Thymus (tissue), 11 donors: ENCODE results near the gene USP54. TPM values are rescaled to one million over a fixed set of nuclear protein-coding genes. Genes with fewer than 3 reads are reported as not detected.

Experiments
- DNase-seq, 9 donors: peaks; one replicate each; pipeline ENCODE4 v3.0.0-alpha.2; 2013; ENCODE audit warnings: low spot score in 9 of 9, low read depth in 6 of 9, missing footprints in 1 of 9
- H3K27ac ChIP-seq, 2 donors: one replicate each; pipeline ENCODE4 v1.5.1; 2013; ENCODE audit warnings: control low read depth in 1 of 2, low read depth in 1 of 2, low read length in 1 of 2, mild to moderate bottlenecking in 1 of 2, moderate library complexity in 1 of 2
- H3K27me3 ChIP-seq, 2 donors: one replicate each; pipeline ENCODE4 v1.5.1; 2013; ENCODE audit warnings: low read length in 1 of 2; ENCODE audit not compliant: control insufficient read depth in 2 of 2, insufficient read depth in 1 of 2
- H3K36me3 ChIP-seq, 2 donors: one replicate each; pipeline ENCODE4 v1.5.1; 2013; ENCODE audit warnings: low read length in 1 of 2, mild to moderate bottlenecking in 1 of 2, moderate library complexity in 1 of 2; ENCODE audit not compliant: control insufficient read depth in 2 of 2, insufficient read depth in 2 of 2
- H3K4me1 ChIP-seq, 2 donors: one replicate each; pipeline ENCODE4 v1.5.1; 2013; ENCODE audit warnings: low read length in 2 of 2; ENCODE audit not compliant: control insufficient read depth in 2 of 2, insufficient read depth in 2 of 2
- H3K4me3 ChIP-seq, 2 donors: one replicate each; pipeline ENCODE4 v1.5.1; 2013; ENCODE audit warnings: low read length in 2 of 2, control low read depth in 1 of 2, mild to moderate bottlenecking in 1 of 2
- H3K9me3 ChIP-seq, 2 donors: one replicate each; pipeline ENCODE4 v1.5.1; 2013; ENCODE audit warnings: low read length in 1 of 2, mild to moderate bottlenecking in 1 of 2; ENCODE audit not compliant: control insufficient read depth in 2 of 2, insufficient read depth in 1 of 2
- WGBS: extraction: QIAGEN DNeasy Blood & Tissue Kit; methylation state at CpG from one replicate; pipeline ENCODE4 v1.1.7; 2013; 5-methylcytosine and 5-hydroxymethylcytosine counted together
- polyA plus RNA-seq: library from polyadenylated mRNA; stranded (reverse); fragments of 200-250 nt; gene quantifications from one replicate; pipeline ENCODE4 v1.2.3, GENCODE V29; 2013
- total RNA-seq: library from RNA; stranded (reverse); fragments of 120-200 nt; gene quantifications from one replicate; pipeline ENCODE4 v1.2.4, GENCODE V29; 2013
- donor health status: healthy.

The USP54 gene
- total and polyA plus RNA-seq, 2 donors = 8.2 to 10.4 TPM

- H3K4me1 ChIP-seq = peaks cover 10 to 12% of the 10 kb centered on the region in 2 donors
- H3K27me3 ChIP-seq = no peaks in the 10 kb centered on the region
- peak overlapping the region; percentile 94 to 97 for H3K27ac ChIP-seq
- DNase-seq = peak; percentile 41 to 85 (median 68)
- H3K36me3 ChIP-seq = peaks cover 0 to 4% of the 10 kb centered on the region in 2 donors
- H3K9me3 ChIP-seq = no peaks in the 10 kb centered on the region
- WGBS = under 1% methylated on average over 55 of the region's 55 CpGs
- peak overlapping the region; percentile 88 to 98 for H3K4me3 ChIP-seq
Observed at GRCh38 chr10:73495226-73495883, 95.8 kb downstream of the USP54 start.

- no peaks in the 10 kb centered on the region for H3K9me3 ChIP-seq
- H3K4me1 ChIP-seq = peaks cover 10 to 12% of the 10 kb centered on the region in 2 donors
- peak overlapping the region; percentile 94 to 97 for H3K27ac ChIP-seq
- peak in 3 of 9 donors; percentile 2 to 22 (median 5) for DNase-seq
- no peaks in the 10 kb centered on the region for H3K27me3 ChIP-seq
- peak overlapping the region; percentile 88 to 98 for H3K4me3 ChIP-seq
- peaks cover 0 to 4% of the 10 kb centered on the region in 2 donors for H3K36me3 ChIP-seq
- WGBS = 2% methylated on average over 2 of the region's 2 CpGs
Observed at GRCh38 chr10:73494877-73495225, 96.3 kb downstream of the USP54 start.

GRCh38 chr10:73494213-73494612 lies 96.9 kb downstream of the USP54 start:
- DNase-seq = no peak
- Histone ChIP-seq H3K9me3 (no peaks in the 10 kb centered on the region), H3K4me3 (no peak overlapping the region), H3K27me3 (no peaks in the 10 kb centered on the region), H3K36me3 (peaks cover 0 to 4% of the 10 kb centered on the region in 2 donors), H3K4me1 (peaks cover 10 to 12% of the 10 kb centered on the region in 2 donors), H3K27ac (no peak overlapping the region)
- 98% methylated on average over 15 of the region's 15 CpGs for WGBS

GRCh38 chr10:73493781-73494180 lies 97.4 kb downstream of the USP54 start:
- H3K36me3 ChIP-seq = peaks cover 0 to 3% of the 10 kb centered on the region in 2 donors
- no peak for DNase-seq
- no peak overlapping the region for H3K27ac ChIP-seq
- peaks cover 10 to 12% of the 10 kb centered on the region in 2 donors for H3K4me1 ChIP-seq
- WGBS = 92% methylated on average over 2 of the region's 2 CpGs
- H3K4me3 ChIP-seq = no peak overlapping the region
- no peaks in the 10 kb centered on the region for H3K27me3 ChIP-seq
- H3K9me3 ChIP-seq = no peaks in the 10 kb centered on the region

GRCh38 chr10:73486601-73487000 lies 104.5 kb downstream of the USP54 start:
- Histone ChIP-seq H3K27me3 (no peaks in the 10 kb centered on the region), H3K27ac (no peak overlapping the region), H3K4me3 (no peak overlapping the region), H3K9me3 (no peaks in the 10 kb centered on the region), H3K4me1 (no peaks in the 10 kb centered on the region), H3K36me3 (peaks cover 3 to 12% of the 10 kb centered on the region in 2 donors)
- no peak for DNase-seq
- WGBS = over 99% methylated on average over 4 of the region's 4 CpGs

- H3K27me3 ChIP-seq = no peaks in the 10 kb centered on the region
- peaks cover 3 to 12% of the 10 kb centered on the region in 2 donors for H3K36me3 ChIP-seq
- no peaks in the 10 kb centered on the region for H3K4me1 ChIP-seq
- H3K27ac ChIP-seq = no peak overlapping the region
- 95% methylated on average over 1 of the region's 1 CpG for WGBS
- no peak overlapping the region for H3K4me3 ChIP-seq
- no peak for DNase-seq
- H3K9me3 ChIP-seq = no peaks in the 10 kb centered on the region
Observed at GRCh38 chr10:73485320-73485719, 105.8 kb downstream of the USP54 start.

GRCh38 chr10:73480158-73480557 lies 111.0 kb downstream of the USP54 start:
- no peaks in the 10 kb centered on the region for H3K4me1 ChIP-seq
- H3K27me3 ChIP-seq = no peaks in the 10 kb centered on the region
- H3K27ac ChIP-seq = no peak overlapping the region
- no peak for DNase-seq
- H3K4me3 ChIP-seq = no peak overlapping the region
- H3K36me3 ChIP-seq = peaks cover 11 to 35% of the 10 kb centered on the region in 2 donors
- WGBS = 98% methylated on average over 7 of the region's 7 CpGs
- H3K9me3 ChIP-seq = no peaks in the 10 kb centered on the region

- peaks cover 14 to 41% of the 10 kb centered on the region in 2 donors for H3K36me3 ChIP-seq
- no peaks in the 10 kb centered on the region for H3K9me3 ChIP-seq
- WGBS = 89% methylated on average over 3 of the region's 3 CpGs
- H3K27ac ChIP-seq = no peak overlapping the region
- no peaks in the 10 kb centered on the region for H3K27me3 ChIP-seq
- H3K4me3 ChIP-seq = no peak overlapping the region
- DNase-seq = no peak
- H3K4me1 ChIP-seq = no peaks in the 10 kb centered on the region
Observed at GRCh38 chr10:73478636-73479035, 112.5 kb downstream of the USP54 start.

- no peaks in the 10 kb centered on the region for H3K27me3 ChIP-seq
Observed at GRCh38 chr10:73471226-73471625, 119.9 kb downstream of the USP54 start.

More at GRCh38 chr10:73471226-73471625, 119.9 kb downstream of the USP54 start:
- H3K36me3 ChIP-seq = peaks cover 16 to 67% of the 10 kb centered on the region in 2 donors
- WGBS = 97% methylated on average over 3 of the region's 3 CpGs
- no peak overlapping the region for H3K4me3 ChIP-seq
- no peak for DNase-seq
- H3K4me1 ChIP-seq = no peaks in the 10 kb centered on the region
- H3K27ac ChIP-seq = no peak overlapping the region
- no peaks in the 10 kb centered on the region for H3K9me3 ChIP-seq
